ENCODE results near the gene DENND10.

- TF ChIP-seq, protein P1, sequence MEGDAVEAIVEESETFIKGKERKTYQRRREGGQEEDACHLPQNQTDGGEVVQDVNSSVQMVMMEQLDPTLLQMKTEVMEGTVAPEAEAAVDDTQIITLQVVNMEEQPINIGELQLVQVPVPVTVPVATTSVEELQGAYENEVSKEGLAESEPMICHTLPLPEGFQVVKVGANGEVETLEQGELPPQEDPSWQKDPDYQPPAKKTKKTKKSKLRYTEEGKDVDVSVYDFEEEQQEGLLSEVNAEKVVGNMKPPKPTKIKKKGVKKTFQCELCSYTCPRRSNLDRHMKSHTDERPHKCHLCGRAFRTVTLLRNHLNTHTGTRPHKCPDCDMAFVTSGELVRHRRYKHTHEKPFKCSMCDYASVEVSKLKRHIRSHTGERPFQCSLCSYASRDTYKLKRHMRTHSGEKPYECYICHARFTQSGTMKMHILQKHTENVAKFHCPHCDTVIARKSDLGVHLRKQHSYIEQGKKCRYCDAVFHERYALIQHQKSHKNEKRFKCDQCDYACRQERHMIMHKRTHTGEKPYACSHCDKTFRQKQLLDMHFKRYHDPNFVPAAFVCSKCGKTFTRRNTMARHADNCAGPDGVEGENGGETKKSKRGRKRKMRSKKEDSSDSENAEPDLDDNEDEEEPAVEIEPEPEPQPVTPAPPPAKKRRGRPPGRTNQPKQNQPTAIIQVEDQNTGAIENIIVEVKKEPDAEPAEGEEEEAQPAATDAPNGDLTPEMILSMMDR (IDR thresholded peaks at IDR 0.05; ENCODE audit: low read depth, low read length), result no peak
- TF ChIP-seq EZH2phosphoT487 (IDR thresholded peaks at IDR 0.05; ENCODE audit: low read depth), result no peak
Measured at GRCh38 chr10:119135513-119135881, 31.6 kb downstream of the DENND10 start.
